ENCODE results near the gene HYCC1.

DNA sequence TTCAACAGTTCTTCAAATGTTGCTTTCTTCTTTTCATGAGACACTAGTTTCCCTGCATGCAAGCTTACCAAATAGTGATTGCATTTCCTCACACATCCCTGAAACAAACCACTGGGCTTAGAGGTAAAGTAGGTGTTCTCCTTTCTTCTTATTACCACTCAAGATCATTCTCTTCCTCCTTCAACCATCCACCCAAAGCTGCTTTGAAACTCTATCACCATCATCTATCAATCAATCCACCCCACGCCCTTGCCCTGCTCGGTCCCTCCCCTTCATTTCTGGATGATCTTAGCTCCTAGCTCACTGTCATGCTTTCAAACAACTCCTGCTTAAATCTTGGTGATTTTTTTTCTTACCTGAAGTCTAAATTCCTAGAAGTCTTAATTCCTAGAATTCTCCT is 18.9 kb downstream of the HYCC1 start:
- TF ChIP-seq, protein P1, sequence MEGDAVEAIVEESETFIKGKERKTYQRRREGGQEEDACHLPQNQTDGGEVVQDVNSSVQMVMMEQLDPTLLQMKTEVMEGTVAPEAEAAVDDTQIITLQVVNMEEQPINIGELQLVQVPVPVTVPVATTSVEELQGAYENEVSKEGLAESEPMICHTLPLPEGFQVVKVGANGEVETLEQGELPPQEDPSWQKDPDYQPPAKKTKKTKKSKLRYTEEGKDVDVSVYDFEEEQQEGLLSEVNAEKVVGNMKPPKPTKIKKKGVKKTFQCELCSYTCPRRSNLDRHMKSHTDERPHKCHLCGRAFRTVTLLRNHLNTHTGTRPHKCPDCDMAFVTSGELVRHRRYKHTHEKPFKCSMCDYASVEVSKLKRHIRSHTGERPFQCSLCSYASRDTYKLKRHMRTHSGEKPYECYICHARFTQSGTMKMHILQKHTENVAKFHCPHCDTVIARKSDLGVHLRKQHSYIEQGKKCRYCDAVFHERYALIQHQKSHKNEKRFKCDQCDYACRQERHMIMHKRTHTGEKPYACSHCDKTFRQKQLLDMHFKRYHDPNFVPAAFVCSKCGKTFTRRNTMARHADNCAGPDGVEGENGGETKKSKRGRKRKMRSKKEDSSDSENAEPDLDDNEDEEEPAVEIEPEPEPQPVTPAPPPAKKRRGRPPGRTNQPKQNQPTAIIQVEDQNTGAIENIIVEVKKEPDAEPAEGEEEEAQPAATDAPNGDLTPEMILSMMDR (IDR thresholded peaks at IDR 0.05): no peak
- TF ChIP-seq POLR2A (IDR thresholded peaks at IDR 0.05): no peak

Measured in lower leg skin (tissue), 3 donors.